HG03354 (cell line): ENCODE results near the gene CNOT6.

Source experiments
- ATAC-seq: cut with Tn5 transposase; IDR thresholded peaks from one replicate; pipeline ENCODE4 v1.9.1; 2021; ENCODE audit warnings: mild to moderate bottlenecking; ENCODE audit not compliant: unreplicated experiment, poor library complexity, severe bottlenecking

The CNOT6 gene

DNA sequence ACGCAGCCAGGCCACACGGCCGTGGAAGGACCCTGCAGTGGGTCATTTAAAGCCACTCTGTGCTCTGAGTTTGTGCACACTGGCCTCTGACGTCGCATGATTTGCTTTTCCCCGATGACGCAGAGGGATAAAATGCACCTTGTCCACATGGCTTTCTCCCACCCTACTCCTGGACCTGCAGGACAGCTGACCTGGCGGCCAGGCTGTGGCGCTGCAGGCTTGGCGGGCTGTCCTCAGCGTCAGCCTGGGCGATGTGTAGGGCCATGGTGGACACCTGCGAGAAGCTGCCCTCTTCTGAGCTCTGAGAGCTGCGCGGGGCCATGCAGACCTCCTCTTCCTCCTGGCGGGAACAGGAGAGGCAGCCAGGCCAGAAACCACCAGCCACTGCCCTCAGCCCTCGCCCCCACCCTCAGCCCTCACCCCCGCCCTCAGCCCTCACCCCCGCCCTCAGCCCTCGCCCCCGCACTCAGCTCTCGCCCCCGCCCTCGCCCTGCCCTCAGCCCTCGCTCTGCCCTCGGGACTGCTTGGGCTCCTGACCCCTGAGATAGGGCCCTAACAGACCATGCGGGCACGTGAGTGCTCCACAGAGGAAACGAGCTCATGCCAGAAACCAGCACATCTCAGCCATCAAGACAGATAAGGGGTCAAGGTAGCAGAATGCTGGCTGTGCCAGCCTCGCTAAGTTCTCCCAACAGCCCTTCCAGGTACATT is 117.1 kb downstream of the CNOT6 start:
- no peak for ATAC-seq

GRCh38 chr5:180612683-180613082 is 118.5 kb downstream of the CNOT6 start:
- ATAC-seq = no peak

DNA sequence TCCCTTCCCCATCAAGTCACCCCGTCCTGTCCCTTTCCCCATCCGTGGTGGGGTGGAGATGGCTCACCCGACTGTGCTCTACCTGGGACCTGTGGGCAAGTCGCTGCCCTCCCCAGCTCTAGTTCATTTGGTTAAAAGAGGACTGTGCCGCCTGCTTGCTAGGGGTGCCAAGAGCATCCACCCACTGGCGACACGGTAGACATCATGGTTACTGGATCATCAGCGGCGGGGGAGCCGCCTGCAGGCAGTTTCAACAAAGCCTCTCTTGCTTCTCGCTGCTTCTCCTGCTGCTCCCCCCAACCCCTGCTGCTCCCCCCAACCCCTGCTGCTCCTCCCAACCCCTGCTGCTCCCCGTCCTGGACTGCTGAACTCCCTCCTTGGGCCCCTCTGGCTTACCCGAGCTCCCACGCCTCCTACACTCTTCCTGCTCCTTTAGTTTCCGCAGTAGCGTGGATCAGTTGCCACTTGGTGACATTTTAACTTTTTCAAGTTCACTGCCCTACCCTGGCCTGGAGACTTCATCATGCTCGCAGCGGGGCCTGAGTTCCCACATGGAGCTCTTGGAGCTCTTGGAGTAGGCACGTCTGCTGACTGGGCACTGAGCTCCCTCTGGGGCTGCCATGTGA is 119.1 kb downstream of the CNOT6 start:
- ATAC-seq = no peak

DNA sequence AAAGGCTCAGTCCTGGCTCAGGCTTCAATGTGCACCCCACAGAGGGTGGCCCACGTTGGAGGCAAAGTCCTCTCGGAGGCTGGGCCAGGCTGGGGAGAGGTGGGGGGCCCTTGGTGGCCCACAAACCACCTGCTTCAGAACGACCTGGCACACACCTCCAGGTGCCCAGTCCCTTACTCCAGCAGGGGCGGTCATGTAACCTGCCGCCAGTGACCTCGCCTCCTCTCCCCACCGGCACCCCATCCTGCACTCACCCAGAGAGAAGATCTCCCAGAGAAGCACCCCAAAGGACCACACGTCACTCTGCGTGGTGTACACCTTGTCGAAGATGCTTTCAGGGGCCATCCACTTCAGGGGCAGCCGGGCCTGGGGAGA is 119.6 kb downstream of the CNOT6 start:
- no peak for ATAC-seq

- no peak for ATAC-seq
Observed at GRCh38 chr5:180618487-180618828, 124.3 kb downstream of the CNOT6 start.

- no peak for ATAC-seq
Observed at GRCh38 chr5:180618829-180619562, 124.8 kb downstream of the CNOT6 start.

GRCh38 chr5:180619563-180619915 is 125.4 kb downstream of the CNOT6 start:
- ATAC-seq = no peak

GRCh38 chr5:180620014-180620413 is 125.8 kb downstream of the CNOT6 start:
- no peak for ATAC-seq

GRCh38 chr5:180621311-180621710 is 127.1 kb downstream of the CNOT6 start:
- no peak for ATAC-seq

- ATAC-seq = no peak
Observed at GRCh38 chr5:180622910-180623309, 128.7 kb downstream of the CNOT6 start.

DNA sequence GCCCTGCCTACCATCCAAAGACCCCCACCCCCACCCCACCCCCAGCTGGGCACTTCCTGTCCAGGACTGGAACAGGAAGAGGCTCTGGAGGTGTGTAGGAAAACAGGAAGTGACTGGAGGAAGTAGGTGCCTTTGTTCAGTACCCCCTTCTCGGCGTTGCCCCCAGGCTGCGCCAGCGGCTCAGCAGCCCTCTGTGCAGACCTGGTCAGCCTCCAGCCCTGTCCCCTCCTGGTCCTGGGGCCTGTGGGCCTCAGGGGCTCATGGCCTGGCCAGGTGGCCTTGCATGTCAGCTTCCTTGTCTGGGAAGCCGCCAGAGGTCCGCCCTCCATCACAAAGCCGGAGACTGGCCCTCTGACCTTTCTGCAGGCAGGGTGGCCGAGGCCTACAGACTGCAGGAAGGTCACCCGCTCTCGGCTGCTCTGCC is 129.2 kb downstream of the CNOT6 start:
- no peak for ATAC-seq

DNA sequence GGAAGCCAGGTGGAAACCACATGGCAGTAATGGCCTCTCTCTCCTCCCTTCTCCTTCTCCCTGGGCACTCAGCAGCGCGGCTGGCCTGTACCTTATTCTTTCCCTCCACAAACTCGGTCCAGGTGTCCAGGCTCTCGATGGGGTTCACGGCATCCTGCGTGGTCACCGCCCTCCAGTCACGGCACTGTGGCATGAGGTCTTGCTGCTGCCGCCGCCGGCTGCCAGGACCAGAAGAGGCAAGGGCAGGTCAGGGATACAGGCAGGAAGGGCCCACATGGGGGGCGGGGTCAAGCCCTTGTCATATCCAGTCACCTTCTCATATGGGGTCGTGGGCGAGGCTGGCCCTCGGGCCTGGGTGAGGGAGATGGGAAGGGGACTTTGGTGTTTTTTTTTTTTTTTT is 129.7 kb downstream of the CNOT6 start:
- ATAC-seq = no peak

DNA sequence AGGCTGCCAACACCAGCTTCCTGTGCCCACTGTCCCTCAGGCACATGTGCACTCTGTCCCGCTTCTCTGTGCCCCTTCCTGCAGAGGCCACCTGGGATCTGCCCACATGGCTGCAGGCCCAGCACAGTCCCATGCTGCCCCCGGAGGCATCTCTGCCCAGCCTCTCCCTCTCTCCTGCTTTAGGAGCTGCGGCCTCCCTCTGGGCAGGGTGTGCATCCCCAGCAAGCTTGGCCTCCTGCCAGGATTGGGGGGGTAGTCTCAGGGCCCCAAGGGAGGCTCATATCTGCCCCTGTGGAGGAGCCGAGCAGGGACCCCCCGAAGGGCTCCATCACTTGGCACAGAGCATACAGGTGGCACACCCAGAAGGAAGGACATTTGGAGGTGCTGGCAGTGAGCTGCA is 130.4 kb downstream of the CNOT6 start:
- ATAC-seq = no peak

DNA sequence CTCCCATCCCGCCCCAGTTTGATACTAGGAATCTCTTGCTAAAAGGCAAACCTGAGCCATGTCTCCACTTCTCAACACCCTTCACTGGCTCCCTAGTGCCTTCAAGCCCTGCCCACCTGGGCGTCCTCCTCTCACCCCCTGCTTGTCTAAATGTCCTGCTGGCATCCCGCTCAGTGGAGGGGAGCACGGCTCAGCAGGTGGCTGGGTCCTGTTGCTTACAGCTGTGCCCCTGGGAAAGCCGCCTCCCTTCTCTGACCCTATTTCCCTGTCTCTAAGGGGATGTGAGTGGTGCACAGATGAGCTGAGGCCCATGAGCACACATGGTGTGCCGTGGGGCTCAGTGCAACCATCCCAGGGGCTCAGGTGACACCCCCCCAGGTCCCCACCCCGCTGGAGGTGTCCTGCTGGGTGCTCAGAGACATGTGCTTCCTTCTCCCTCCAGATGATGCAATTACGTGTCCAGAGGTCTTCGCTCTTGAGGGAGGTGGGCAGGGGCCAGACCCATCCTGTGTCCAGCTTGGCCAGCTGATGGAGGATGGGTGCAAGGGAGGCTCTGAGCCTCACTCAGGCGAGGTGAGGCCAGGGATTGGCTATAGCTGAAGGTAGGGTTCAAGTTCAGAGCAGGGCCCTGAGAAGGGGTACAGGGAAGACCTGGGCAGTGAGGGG is 131.1 kb downstream of the CNOT6 start:
- ATAC-seq = no peak

DNA sequence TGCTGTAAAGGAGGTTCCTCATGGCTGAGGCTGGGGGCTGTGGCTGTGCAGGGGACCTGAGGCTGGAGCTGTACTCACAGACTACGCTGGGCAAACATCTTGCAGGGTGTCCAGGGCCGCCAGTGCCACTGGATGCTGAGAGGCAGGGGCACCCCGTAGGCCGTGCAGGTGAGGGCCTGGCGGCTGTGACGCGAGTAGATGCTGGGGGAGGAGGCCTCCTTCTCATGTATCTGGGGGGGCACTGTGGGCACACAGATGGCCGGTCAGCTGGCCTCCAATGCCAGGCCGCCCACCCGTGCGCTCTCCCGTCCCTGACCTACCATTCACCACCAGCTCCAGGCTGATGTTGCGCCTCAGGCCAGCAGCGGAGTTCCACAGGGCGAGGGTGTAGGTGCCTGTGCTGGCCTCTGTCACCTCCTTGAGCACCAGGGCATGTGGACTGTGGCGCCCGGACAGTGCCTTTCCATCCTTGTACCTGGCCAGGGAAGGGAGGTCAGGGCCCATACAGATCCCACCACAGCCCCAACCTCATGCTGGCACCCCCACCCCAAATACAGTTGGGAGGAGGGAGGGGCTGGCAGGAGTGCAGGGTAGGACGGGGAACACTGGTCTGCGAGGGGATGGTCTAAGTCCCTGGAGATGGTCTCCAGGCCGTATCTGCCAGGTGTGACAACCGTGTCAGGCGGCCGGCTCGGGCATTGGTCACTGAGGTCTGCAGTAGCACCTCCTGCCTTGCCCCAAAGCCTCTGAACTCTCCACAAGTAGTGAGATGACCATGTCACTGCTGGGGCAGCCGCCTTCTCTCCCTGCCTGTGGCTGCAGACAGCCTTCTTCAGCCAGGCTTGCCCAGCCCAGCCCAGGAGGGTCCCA is 131.8 kb downstream of the CNOT6 start:
- ATAC-seq = no peak

GRCh38 chr5:180626661-180627385 is 132.6 kb downstream of the CNOT6 start:
- no peak for ATAC-seq

DNA sequence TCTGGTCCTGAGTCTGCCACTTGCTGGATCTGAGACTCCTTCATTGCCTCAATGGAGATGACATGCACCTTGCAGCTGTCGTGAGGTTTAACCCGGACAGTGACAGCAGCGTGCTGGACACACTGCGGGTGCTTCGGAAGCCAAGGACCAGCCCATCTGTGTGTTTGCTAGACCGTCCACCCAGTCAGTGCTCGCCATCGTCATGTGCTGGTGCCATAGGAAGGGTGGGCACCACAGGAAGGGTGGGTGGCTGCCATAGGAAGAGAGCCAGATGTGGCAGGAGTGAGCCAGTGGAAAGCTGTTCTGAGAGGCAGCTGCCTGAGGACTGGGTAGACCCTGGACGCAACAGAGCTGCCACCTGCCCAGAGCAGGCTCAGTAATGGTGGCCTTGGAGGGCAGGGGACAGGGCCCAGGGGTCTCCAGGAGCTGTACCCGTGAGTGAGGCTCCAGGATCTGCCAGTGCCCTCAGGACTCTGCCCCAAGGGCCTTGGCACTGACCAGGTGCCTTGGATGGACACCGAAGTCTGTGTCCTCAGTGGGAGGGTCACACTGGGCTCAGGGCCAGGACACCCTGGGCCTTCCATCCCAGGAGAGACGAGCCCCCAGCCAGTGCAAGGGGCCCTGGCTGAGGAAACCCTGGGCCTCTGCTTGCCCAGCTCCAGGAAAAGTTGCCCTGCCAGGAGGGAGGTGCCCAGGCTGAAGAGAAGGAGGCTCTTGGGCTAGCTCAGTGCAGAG is 133.4 kb downstream of the CNOT6 start:
- ATAC-seq = no peak
